WTC11 (cell line): ENCODE data around the gene PTPRC.

Source experiments
- CREB1 ChIP-seq: sonication (generic); formaldehyde crosslinking; IDR thresholded peaks from 2 replicates; pipeline ENCODE4 v1.8.0; 2023; ENCODE audit warnings: mild to moderate bottlenecking, missing genetic modification reagents
- CTCF ChIP-seq: fragments of 200-600 bp; IDR thresholded peaks from 2 replicates; pipeline ENCODE4 v1.8.0; 2022; ENCODE audit warnings: antibody characterized with exemption
- FOXP1 ChIP-seq: sonication (generic); formaldehyde crosslinking; IDR thresholded peaks from 2 replicates; pipeline ENCODE4 v1.8.0; 2022; ENCODE audit warnings: missing genetic modification reagents, mild to moderate bottlenecking, moderate library complexity, borderline replicate concordance
- ZNF425 ChIP-seq: fragments of 250-450 bp; sonication (Bioruptor Pico); conservative IDR thresholded peaks from 2 replicates; pipeline ENCODE4 v1.9.0; 2021; ENCODE audit warnings: mild to moderate bottlenecking

GRCh38 chr1:198635964-198636363 lies 2.9 kb upstream of the PTPRC start:
- no peak for TF ChIP-seq CTCF
- TF ChIP-seq CREB1 (CRISPR knock-in tag) = no peak
- TF ChIP-seq ZNF425 = no peak
- TF ChIP-seq FOXP1 = no peak
